PC-3 (cell line): ENCODE data around the gene PTPRN2.

Source experiments
- EZH2phosphoT487 ChIP-seq: fragments of 300-600 bp; sonication (generic); IDR thresholded peaks from 2 replicates; pipeline ENCODE4 v1.6.1; 2018; ENCODE audit warnings: mild to moderate bottlenecking, antibody characterized with exemption, low read length, borderline replicate concordance
- TF ChIP-seq, protein P1 (sequence below): fragments of 300-600 bp; sonication (generic); conservative IDR thresholded peaks from 2 replicates; pipeline ENCODE4 v1.5.1; 2017; ENCODE audit warnings: antibody characterized with exemption, low read depth, mild to moderate bottlenecking, low read length

DNA sequence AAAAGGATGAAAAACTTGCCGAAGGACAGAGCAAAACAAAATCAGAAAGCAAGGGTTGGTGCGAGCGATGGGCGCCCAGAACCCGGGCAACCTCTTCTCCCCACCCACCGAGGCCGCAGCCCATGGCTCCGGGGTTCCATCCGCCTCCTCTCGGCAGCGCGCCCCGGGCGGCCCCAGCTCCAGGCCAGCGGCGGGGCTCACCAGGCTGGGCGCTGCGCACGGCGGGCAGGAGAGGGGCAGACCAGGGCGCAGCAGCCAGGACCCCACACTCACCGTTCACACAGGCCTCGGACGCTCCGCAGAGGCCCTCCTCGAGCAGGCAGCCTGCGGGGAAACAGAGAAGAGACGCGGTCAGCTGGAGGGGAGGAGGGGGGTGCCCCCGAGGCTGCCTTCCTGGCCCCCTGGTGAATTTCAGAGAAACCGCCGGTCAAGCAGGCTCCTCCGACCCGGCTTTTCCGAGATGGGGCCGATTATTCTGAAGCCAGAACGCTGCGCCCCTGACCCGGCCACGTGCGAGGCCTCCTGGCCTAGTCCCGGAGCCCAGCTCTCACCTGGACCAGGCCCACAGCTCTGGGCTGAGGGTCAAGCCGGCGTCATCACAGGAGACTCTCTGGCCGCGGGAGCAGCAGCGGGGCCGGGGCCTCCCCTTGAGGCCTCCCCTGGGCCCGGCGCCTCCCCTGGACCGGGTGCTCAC lies 98.0 kb downstream of the PTPRN2 start:
- TF ChIP-seq, protein P1, sequence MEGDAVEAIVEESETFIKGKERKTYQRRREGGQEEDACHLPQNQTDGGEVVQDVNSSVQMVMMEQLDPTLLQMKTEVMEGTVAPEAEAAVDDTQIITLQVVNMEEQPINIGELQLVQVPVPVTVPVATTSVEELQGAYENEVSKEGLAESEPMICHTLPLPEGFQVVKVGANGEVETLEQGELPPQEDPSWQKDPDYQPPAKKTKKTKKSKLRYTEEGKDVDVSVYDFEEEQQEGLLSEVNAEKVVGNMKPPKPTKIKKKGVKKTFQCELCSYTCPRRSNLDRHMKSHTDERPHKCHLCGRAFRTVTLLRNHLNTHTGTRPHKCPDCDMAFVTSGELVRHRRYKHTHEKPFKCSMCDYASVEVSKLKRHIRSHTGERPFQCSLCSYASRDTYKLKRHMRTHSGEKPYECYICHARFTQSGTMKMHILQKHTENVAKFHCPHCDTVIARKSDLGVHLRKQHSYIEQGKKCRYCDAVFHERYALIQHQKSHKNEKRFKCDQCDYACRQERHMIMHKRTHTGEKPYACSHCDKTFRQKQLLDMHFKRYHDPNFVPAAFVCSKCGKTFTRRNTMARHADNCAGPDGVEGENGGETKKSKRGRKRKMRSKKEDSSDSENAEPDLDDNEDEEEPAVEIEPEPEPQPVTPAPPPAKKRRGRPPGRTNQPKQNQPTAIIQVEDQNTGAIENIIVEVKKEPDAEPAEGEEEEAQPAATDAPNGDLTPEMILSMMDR: no peak
- no peak for TF ChIP-seq EZH2phosphoT487
